RPMI8226 (cell line): ENCODE results near the gene ARHGEF7.

ENCODE experiments used
- DNase-seq: peaks from one replicate; pipeline ENCODE4 v3.0.0-alpha.2; 2015

The ARHGEF7 gene

GRCh38 chr13:111112196-111112595 is 2.9 kb upstream of the ARHGEF7 start:
- DNase-seq = no peak

DNA sequence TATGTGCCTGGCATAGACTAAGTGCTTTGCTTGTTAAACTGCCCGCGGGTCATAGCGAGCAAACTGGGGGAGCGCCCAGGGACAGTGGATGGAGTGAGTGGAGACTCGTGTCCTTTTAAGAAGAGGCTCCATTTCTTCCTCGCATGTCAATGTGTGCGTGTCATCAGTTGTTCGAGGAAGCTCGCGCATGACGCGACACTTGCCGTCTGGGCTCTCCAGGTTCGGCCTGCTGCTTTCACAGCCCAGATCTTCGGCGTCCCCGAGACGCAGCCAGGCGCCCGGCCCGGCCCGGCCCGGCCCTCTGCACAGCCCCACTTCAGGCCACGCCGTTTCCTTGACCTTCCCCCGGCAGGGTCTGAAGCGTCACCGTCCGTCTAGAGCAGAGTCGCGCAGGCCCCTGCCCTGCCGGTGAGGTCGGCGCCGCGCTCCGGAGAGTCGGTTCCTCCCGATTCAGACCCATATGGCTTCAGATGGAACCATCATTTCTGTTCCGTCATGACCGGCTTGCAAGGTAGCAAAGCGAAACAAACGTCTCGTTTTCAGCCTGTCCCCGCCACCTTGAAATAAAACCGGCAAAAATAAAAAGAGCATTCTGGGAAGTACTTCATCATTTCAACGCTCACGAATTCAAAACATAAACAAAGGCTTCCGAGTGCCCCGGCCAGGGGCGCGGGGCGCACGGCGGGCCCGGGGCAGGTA is 599 bp upstream of the ARHGEF7 start:
- DNase-seq = no peak

GRCh38 chr13:111115965-111116521 is 933 bp downstream of the ARHGEF7 start:
- no peak for DNase-seq

GRCh38 chr13:111116856-111117255 is 1.7 kb downstream of the ARHGEF7 start:
- no peak for DNase-seq

GRCh38 chr13:111117289-111117688 is 2.2 kb downstream of the ARHGEF7 start:
- no peak for DNase-seq

DNA sequence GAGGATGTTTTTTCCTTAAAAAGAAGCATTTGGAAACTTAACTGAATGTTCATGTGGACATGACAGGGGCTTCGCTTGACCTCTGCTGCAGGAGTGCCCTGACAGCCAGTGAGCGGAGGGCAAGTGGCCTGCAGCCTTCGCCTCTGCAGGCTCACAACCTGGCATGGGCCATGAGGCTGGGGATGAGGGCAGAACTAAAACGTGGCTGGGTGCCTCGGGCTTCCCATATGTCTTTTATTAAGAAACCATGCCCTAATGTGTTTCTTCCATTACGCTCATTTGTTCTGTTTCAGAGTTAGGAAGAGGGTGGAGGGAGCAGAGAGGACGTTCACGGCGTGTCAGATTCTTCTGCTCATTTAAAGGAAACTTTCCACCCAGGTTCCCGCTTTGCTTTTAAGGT is 2.9 kb downstream of the ARHGEF7 start:
- DNase-seq = no peak

- DNase-seq = no peak
Observed at GRCh38 chr13:111118898-111119607, 3.9 kb downstream of the ARHGEF7 start.

- no peak for DNase-seq
Observed at GRCh38 chr13:111119966-111120365, 4.9 kb downstream of the ARHGEF7 start.

GRCh38 chr13:111120422-111120821 is 5.3 kb downstream of the ARHGEF7 start:
- no peak for DNase-seq

DNA sequence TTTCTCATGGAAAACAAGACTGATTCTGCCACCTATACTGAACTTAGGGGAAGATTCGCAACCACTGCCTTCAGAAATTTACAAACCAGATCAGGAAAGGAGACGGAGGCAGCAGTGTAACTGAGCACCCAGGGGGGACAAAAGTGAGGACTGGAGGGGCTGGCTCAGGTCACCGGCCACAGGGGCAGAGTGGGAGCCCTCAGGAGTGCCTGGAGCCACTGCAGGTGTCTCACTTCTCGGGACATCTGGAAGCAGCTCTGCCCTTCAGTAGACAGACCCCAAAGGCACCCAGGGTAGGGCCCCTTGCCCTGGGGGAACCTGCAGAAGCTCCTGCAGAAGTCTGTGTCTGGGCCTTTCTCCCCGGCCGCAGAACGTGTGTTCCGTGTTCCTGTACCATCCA is 5.8 kb downstream of the ARHGEF7 start:
- DNase-seq = no peak

- DNase-seq = no peak
Observed at GRCh38 chr13:111121506-111121905, 6.4 kb downstream of the ARHGEF7 start.

GRCh38 chr13:111122056-111122455 is 6.9 kb downstream of the ARHGEF7 start:
- peak; percentile 23 for DNase-seq

- no peak for DNase-seq
Observed at GRCh38 chr13:111122631-111123030, 7.5 kb downstream of the ARHGEF7 start.

DNA sequence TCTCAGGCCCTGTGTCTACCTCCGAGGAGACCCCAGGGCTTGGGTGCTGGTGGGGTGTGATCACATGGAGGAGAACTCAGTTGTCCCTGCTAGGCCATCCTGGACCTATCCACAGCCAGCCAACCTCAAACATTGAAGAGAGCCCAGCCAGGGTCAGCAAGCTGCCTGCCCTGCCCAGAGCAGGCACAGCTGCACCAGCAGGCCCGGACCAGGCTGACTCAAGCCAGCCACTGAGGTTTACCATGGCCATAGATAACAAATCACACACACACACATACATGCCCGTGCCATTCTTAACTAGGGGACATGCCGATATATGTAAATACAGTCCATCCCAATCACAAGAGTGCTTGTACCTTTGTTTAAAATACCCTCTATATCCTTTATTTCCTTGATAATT is 8.1 kb downstream of the ARHGEF7 start:
- no peak for DNase-seq

DNA sequence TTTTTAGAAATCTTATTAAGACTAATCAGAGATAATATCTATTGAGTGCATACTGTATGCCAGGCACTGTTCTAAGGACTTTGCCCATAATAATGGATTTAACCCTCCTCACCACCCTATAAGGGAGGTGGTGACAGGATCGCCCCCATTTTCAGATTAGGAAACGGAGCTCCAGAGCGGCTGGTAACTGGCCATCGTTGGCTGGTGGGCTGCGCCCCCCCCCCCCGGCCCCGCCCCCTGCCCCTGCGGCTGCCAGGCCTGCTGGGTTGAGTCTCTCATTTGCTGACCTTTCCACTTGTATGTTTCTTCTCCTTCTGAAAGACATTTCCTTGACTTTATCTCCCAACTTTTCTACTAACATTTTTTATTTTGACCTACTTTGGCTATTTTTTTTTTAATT is 8.5 kb downstream of the ARHGEF7 start:
- DNase-seq = no peak

DNA sequence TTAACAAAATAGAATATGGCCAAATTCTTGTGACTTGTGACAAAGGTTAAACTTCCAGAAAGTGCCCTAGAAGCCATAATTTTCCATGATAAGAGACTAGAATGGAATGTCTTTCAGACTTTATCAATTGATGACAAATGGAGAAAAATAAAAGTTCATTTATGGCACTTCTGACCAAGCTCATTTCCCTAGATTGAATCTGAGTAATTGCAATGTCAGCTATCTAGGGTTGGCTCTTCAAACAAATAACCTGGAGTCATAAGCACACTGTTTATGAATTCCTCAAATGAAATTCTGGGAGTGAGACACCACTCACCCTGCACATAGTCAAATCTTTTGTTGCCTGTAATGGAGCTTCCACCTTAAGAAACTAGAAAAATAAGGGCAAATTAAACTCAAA is 11.4 kb downstream of the ARHGEF7 start:
- DNase-seq = no peak

DNA sequence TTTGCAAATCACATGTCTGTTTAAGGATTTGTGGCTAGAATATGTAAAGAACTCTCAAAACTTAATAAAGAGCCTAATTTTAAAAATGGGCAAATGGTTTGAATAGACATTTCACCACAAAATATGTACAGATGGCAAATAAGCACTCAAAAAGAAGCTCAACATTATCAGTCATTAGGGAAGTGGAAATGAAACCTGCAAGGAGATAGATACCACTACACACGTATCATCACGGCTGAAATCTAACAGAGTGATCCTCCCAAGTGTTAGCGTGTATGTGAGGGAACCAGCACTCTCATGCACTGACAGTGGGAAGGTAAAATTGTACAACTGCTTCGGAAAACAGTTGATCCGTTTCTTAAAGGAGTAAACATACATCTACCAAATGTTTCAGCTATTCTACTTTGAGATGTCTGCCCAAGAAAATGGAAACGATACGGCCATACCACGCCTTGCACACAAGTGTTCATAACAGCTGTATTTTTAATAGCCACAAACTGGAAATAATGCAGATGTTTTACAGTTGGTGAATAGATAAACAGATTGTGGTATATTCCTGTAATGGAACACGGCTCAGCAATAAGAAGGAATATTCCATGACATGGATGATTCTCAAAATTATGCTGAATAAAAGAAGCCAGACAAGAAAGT is 14.5 kb downstream of the ARHGEF7 start:
- DNase-seq = no peak

GRCh38 chr13:111130116-111130508 is 15.0 kb downstream of the ARHGEF7 start:
- DNase-seq = no peak

DNA sequence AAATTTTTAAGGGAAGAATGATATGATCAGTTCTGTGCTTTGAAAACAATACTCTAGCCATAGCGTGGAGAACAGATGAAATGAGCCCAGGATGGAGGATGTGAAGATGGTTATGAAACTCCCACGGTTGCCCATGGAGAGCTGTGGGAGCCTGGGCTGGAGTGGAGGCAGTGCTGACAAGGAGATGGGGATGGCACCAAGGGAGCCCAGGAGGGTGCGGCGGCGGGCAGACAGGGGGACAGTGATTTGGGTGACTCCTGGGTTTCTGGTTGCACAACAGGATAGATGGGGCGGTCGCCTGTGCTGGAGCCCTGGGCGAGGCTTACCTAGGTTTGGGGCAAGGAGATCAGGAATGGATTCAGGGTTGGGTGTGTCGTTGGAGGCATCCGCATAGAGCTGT is 15.9 kb downstream of the ARHGEF7 start:
- no peak for DNase-seq

DNA sequence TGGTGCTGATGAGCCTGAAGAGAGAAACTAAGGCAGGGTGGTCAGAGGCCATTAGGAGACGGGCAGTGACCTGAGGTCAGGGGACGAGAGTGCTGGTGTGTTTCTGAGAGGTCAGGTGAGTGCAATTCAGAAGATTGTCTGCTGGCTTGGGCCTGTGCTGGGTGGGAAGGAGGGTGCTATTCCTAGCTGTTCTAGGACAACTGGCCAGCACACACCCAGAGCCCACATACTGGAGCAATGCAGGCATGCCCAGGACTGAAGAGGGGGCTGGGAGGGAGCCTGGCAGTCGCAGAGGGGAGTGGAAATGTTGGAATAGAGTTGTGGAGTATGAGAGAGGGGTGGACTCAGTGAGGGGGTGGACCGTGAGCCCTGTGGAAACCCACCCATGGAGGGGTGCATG is 16.5 kb downstream of the ARHGEF7 start:
- DNase-seq = no peak

DNA sequence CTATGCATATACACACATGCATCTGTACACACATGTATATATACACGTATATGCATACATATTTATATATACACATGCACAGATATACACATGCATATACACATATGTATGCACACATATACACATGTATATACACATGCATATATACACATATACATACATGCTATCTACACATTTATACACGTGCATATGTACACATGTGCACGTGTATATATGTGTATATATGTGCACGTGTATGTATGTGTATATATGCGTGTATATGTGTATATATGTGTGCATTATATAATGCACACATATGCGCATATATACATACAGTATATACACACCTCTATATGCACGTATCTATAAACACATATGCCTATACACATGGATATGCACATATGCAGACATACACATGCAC is 17.8 kb downstream of the ARHGEF7 start:
- no peak for DNase-seq

GRCh38 chr13:111139452-111139851 is 24.3 kb downstream of the ARHGEF7 start:
- DNase-seq = no peak

DNA sequence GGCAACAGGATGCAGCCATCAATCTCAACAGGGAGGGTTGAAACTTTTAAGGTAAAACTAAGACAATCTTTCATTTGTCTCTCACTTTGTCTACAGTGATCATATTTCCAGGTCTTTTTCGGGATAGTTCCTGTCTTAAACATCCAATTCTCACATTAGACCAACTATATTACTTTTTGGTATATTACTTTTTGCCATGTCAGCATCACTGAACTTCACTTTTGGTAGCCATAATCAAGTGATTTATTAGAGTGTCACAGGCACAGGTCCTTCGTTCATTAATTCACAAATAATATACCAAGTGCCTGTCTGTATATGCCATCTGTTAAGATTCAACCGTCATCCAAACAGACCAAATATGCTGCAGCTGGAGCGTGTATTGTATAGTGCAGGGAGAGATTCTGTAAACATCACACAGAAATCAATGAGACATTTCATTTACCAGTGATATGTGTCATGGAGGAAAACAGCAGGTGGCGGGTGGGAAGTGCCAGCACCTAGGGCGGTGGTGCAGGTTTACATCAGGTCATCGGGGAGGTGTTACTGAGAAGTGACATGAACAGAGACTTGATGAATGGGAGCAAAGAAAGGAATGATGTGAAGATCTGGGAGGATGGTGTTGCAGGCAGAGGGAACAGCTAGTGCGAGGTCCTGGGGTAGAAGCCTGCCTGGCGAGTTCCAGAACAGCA is 24.9 kb downstream of the ARHGEF7 start:
- no peak for DNase-seq
